Transverse colon (tissue), 4 donors: Measurements from ENCODE around the gene NENF. TPM values are rescaled to one million over a fixed set of nuclear protein-coding genes. Genes with fewer than 3 reads are reported as not detected.
"Not testable (repeated sequence)": the region's sequence is repeated elsewhere in the genome, so short reads cannot be mapped to it uniquely, and the experiment has no call there.

Experiments used
- DNase-seq: peaks from one replicate; pipeline ENCODE4 v3.0.0-alpha.2; 2019
- H3K27ac ChIP-seq, 4 donors: fragments of 200-600 bp; sonication (generic); 2 replicates each; pipeline ENCODE4 v1.5.1; 2016 to 2018; ENCODE audit warnings: inconsistent platforms in 4 of 4
- H3K27me3 ChIP-seq: fragments of 200-600 bp; sonication (generic); 2 replicates; pipeline ENCODE4 v1.5.1; 2017; ENCODE audit warnings: inconsistent platforms
- H3K36me3 ChIP-seq, 4 donors: fragments of 200-600 bp; sonication (generic); 2 replicates each; pipeline ENCODE4 v1.5.1; 2017 to 2019; ENCODE audit warnings: inconsistent platforms in 4 of 4
- H3K4me1 ChIP-seq, 4 donors: fragments of 200-600 bp; sonication (generic); 2 replicates each; pipeline ENCODE4 v1.5.1; 2017 to 2020; ENCODE audit warnings: inconsistent platforms in 4 of 4
- H3K4me3 ChIP-seq, 4 donors: fragments of 200-600 bp; sonication (generic); 1 replicate in 1 of 4; 2 replicates in 3 of 4; pipeline versions ENCODE4 v1.5.1 to v1.6.1; 2017 to 2019; ENCODE audit warnings: inconsistent platforms in 4 of 4
- H3K9me3 ChIP-seq, 2 donors: fragments of 200-600 bp; sonication (generic); 2 replicates each; pipeline ENCODE4 v1.5.1; 2017 to 2019; ENCODE audit warnings: inconsistent platforms in 2 of 2
- CTCF ChIP-seq, 5 experiments: fragments of 200-600 bp in 3 of 5; fragments of 450-650 bp in 2 of 5; sonication (generic) in 3 of 5; IDR thresholded peaks; 1 replicate in 2 of 5; 2 replicates in 3 of 5; pipeline ENCODE4 v1.5.1; 2016 to 2017; ENCODE audit warnings: antibody characterized with exemption in 5 of 5, inconsistent platforms in 3 of 5, mild to moderate bottlenecking in 2 of 5, moderate library complexity in 1 of 5
- EP300 ChIP-seq: sonication (generic); formaldehyde crosslinking; IDR thresholded peaks from one replicate; pipeline ENCODE4 v1.6.1; 2017; ENCODE audit warnings: antibody characterized with exemption, low read depth
- POLR2A ChIP-seq: fragments of 450-650 bp; IDR thresholded peaks from one replicate; pipeline ENCODE4 v1.6.1; 2016; ENCODE audit warnings: antibody characterized with exemption, mild to moderate bottlenecking, moderate library complexity
- POLR2AphosphoS5 ChIP-seq, 3 donors: sonication (generic); formaldehyde crosslinking; IDR thresholded peaks; one replicate each; pipeline ENCODE4 v1.6.1; 2016; ENCODE audit warnings: antibody characterized with exemption in 3 of 3
- WGBS, 2 donors: methylation state at CpG; one replicate each; pipeline ENCODE4 v1.1.5; 2018; ENCODE audit warnings: low coverage in 1 of 2; 5-methylcytosine and 5-hydroxymethylcytosine counted together
- in situ Hi-C, 4 donors: fragments of 200-750 bp; cut with MboI; loops; one replicate each; pipeline versions ENCODE4 v1.15.0 to v1.15.1; 2017; ENCODE audit warnings: low sequenced_read_pairs in 3 of 4, low pct_ligation_motif_present in 1 of 4, low pct_unique_long_range_greater_than_20kb in 1 of 4
- intact Hi-C: fragments of 100-400 bp; cut with DNase I; formaldehyde crosslinking; loops from one replicate; pipeline ENCODE4 v1.15.1; 2023; ENCODE audit warnings: low total_unique reads
- total RNA-seq, 4 donors: library from RNA; depleted of rRNA; stranded (reverse); fragments of >200 nt; gene quantifications; one replicate each; pipeline ENCODE4 v1.1.0, GENCODE V29; 2016

Gene NENF
- total RNA-seq: 10 to 100 TPM; 24.2 to 91.5 (median 35.7) TPM

- intact Hi-C loops (no loop called here), in situ Hi-C loops (loop anchor here in 1 of 4 donors (25.0 kb wide), 1 partner anchor 746 kb away; the partner anchor contains the start of gene NEK2)
- WGBS, 2 donors: 1% methylated on average over 59 of the region's 86 CpGs; no CpG with 5 or more reads in 1 of the 2 donors
- Histone ChIP-seq H3K4me3 (peak within 1 kb of the TSS; percentile 83 to 93 (median 88)), H3K4me1 (peaks cover 11 to 26% (median 17%) of the 10 kb centered on the region in 4 donors), H3K27ac (peak within 1 kb of the TSS; percentile 83 to 90 (median 86)), H3K9me3 (no peaks in the 10 kb centered on the region), H3K27me3 (no peaks in the 10 kb centered on the region), H3K36me3 (no peaks in the 10 kb centered on the region)
- peak; percentile 90 for DNase-seq
- TF ChIP-seq POLR2A: peak; percentile 52
- peak; percentile 26 to 65 (median 45) for TF ChIP-seq POLR2AphosphoS5 (IDR thresholded peaks at IDR 0.05)
- no peak for TF ChIP-seq CTCF (IDR thresholded peaks at IDR 0.05)
- no peak for TF ChIP-seq EP300
Measured at GRCh38 chr1:212432661-212433576, at the start of gene NENF. TSS of gene NENF (plus strand) at chr1:212432920. CDS start at chr1:212432944, 24 bp downstream.

GRCh38 chr1:212386029-212386428, 46.7 kb upstream of the NENF start:
- DNase-seq: no peak
- peaks cover 0 to 4% (median 0%) of the 10 kb centered on the region in 4 donors for H3K36me3 ChIP-seq
- intact Hi-C loops: no loop called here
- in situ Hi-C loops: no loop called here
- H3K4me3 ChIP-seq: no peak overlapping the region
- H3K27me3 ChIP-seq: no peaks in the 10 kb centered on the region
- H3K4me1 ChIP-seq: no peaks in the 10 kb centered on the region
- TF ChIP-seq EP300: no peak
- TF ChIP-seq CTCF (IDR thresholded peaks at IDR 0.05): no peak
- TF ChIP-seq POLR2A: no peak
- no peak for TF ChIP-seq POLR2AphosphoS5 (IDR thresholded peaks at IDR 0.05)
- no peak overlapping the region for H3K27ac ChIP-seq
- peaks cover 0 to 6% of the 10 kb centered on the region in 2 donors for H3K9me3 ChIP-seq
- 80% methylated on average over 1 of the region's 1 CpG; no CpG with 5 or more reads in 1 of the 2 donors for WGBS, 2 donors

- Histone ChIP-seq H3K27me3 (no peaks in the 10 kb centered on the region), H3K4me3 (no peak overlapping the region), H3K4me1 (no peaks in the 10 kb centered on the region), H3K27ac (no peak overlapping the region), H3K9me3 (peaks cover 0 to 6% of the 10 kb centered on the region in 2 donors), H3K36me3 (peaks cover 0 to 4% (median 0%) of the 10 kb centered on the region in 4 donors)
- TF ChIP-seq EP300 (no peak), CTCF (IDR thresholded peaks at IDR 0.05) (no peak), POLR2AphosphoS5 (IDR thresholded peaks at IDR 0.05) (no peak), POLR2A (no peak)
- intact Hi-C loops: no loop called here
- WGBS, 2 donors: 89 to 91% methylated on average over 1 of the region's 1 CpG
- DNase-seq: no peak
- in situ Hi-C loops: no loop called here
Measured at GRCh38 chr1:212388985-212389716, 43.6 kb upstream of the NENF start.

- 88 to 98% methylated on average over 4 to 6 of the region's 6 CpGs for WGBS, 2 donors
- H3K4me1 ChIP-seq, H3K27ac ChIP-seq, DNase-seq, intact Hi-C loops, H3K4me3 ChIP-seq, in situ Hi-C loops, H3K27me3 ChIP-seq, H3K36me3 ChIP-seq: not testable (repeated sequence)
- peaks cover 13 to 14% of the 10 kb centered on the region in 2 donors for H3K9me3 ChIP-seq
Measured at GRCh38 chr1:212395678-212396437, 36.9 kb upstream of the NENF start.
